ENCODE results near the gene PCCA. TPM values are rescaled to one million over a fixed set of nuclear protein-coding genes. Genes with fewer than 3 reads are reported as not detected.

The PCCA gene
- total RNA-seq, 1 donor from 2014 or later, result 44.9 TPM

DNA sequence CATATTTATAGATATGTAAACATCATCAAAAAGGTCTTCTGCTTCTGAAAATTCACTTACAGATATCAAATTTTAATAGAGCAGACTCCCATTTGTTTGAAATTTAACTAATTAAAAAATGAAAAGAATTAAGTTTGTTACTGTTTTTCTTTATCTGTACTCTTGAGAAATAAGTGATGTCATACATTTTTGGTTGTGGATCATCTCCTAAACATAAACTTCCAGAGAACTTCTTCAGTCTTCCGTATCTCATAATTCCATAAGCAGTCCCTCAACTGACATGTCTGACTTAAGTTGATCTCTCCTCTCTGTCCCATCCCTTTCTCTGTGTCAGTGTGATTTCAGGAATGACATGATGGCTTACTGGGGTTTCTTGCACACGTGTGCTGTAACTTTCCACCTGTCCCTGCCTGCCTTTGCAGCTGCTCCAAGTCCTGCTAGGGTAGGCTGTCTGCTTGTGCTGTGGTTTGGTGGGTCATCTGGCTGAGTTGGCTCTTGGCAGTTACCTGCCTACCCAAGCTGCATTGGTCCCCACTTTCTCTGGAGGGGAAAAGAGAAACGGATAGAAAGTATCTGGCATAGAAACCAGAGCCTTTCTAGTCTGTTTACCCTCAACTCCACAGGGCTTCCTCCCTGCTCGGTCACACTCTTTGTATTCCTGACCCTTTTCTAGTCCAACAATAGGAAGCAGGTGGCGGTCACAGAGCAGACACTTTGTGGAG lies 372.6 kb downstream of the PCCA start:
- no peak for DNase-seq (ENCODE audit: low spot score)

DNA sequence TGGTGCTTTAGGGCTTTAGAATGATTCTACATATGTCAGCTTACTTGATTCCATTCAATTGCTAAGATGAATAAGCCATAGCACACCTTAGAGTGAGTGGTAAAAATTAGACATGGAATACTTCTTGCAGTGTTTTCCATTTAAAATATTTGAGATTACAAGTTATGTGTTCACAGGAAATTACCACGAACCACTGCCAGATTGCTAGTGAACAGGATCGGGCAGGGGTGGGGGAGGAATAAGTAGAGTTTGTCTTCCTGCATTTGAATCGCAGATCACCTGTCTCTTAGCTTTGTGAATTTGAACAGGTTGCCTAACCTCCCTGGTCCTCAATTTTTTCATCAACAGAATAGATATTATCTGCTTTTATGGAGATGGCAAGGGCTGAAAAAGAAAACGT lies 375.1 kb downstream of the PCCA start:
- no peak for DNase-seq (ENCODE audit: low spot score)

DNA sequence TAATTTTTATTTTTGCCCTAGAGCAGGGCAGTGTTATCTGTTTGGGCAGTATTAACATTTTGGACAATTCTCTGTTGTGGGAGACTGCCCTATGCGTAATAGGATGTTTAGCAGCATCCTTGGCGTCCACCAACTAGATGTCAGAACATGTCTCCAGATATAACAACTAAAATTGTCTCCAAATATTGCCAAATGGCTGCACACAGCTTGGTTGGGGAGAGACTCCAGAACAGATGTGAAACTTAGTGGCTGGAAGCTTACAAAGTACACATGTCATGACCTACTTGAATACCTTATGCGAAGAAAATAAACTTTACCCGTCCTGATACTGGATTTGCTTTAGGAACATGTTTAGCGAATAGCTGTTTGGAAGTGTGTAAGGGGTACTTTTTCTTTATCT lies 376.7 kb downstream of the PCCA start:
- no peak for DNase-seq (ENCODE audit: low spot score)

DNA sequence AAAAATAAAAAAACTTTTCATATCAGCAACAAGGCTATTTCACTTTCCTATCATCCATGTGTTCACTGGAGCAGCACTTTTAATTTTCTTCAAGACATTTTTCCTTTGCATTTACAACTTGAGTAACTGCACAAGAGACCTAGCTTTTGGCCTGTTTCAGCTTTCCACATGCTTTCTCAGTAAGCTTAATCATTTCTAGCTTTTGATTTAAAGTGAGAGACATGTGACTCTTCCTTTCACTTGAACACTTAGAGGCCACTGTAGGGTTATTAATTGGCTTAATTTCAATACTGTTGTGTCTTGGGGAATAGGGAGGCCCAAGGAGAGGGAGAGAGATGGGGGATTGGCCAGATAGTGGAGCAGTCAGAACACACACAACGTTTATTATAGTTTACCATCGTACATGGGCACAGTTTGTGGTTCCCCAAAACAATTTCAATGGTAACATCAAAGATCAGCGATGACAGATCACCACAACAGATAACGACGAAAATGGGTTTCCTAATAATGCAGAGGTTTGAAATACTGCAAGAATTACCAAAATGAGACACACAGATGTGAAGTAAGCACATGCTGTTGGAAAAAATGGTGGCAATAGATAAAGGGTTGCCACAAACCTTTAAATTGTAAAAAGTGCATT lies 382.1 kb downstream of the PCCA start:
- DNase-seq (ENCODE audit: low spot score), result no peak

DNA sequence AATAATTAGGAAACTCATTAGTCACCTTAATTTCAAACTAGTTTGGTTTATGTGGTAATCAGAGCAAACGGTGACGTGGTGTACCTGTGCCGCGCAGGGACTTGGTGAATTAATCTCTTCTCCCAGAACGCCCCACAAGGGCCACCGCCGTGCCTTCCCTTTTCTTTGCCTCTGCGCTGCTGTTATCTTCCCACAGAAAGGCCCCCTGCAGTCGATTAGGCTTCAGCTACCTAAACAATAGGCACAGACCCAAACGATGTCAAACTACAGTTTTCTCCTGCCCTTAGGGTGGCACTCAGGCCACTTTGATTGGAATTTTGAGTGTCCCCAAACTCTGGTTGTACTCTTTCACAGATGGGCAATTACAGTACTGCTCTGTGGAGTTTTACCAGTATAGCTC lies 384.2 kb downstream of the PCCA start:
- no peak for DNase-seq (ENCODE audit: low spot score)

DNA sequence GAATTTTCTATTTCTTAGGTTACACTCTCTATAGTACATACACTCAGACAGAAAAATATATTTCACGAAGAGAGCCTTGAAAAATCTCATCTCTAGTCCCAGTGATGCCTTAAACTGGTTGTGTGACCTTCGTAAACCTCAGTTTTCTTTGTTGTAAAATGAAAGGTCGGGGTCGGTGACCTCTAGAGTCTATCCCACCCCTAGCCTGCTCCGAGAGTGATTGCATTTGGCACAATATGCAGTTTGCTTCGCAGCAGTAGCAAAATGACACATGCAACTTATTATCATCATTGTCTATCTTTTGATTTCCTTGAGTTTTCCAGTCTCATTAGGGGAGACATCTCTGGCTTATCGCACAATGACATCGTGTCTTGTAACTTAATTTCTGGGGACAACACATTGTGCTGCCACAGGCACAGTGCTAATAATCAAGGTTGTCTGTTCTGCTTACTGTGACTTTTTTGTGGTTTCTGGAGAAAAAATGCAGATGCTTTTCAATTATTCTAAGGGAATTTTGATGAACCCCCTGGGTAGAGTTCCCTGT lies 384.7 kb downstream of the PCCA start:
- no peak for DNase-seq (ENCODE audit: low spot score)

DNA sequence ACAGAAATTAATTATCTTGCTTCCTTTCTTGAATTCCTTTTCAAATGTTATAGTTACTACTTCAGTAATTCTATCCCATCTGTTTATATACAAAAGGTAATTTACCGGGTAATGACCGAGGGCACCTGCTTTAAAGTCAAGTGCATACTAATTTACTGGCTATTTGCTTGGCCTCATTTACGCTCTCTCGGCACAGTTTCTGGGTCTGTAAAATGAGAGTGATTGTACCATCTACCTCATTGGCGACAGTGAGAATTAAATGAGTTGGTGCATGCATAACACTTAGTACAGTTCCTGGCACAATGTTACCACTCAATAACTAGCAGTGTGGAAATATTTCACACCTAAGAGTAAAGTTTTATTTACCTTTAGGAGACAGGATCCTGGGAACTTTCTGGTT lies 388.1 kb downstream of the PCCA start:
- no peak for DNase-seq (ENCODE audit: low spot score)

DNA sequence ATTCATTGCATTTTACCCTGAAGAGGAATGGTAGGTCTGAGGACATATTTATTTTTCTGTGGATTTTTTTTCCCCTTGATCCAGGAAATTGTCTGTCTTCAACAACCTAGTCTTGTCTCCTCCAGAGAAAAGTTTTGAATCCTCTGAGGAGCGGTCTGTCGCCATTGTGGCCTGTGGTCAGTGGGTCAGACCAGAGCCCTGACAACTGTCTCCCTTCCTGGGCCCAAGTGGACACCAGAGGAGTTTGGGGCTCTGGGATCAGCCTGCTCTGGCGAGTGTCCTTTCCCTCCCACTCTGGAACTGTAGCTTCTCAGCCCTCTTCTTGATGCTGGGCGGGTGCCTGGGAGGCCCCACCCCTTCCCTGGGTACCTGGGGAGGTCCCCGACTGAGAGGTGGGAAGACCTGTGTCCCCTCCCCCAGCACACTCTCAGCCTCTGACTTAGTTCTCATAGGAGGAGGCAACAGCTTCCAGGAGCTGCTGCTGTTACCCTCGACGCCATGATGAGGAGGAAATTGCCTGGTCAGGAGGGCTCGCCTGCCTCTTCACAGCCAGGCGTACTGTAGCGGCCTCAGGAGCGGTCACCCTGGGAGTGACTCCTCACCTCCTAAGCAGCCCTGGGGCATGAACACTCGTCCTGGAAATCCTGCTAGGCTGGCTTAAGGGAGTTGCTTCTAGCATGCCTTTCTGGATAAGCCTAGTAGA lies 389.4 kb downstream of the PCCA start:
- no peak for DNase-seq (ENCODE audit: low spot score)

DNA sequence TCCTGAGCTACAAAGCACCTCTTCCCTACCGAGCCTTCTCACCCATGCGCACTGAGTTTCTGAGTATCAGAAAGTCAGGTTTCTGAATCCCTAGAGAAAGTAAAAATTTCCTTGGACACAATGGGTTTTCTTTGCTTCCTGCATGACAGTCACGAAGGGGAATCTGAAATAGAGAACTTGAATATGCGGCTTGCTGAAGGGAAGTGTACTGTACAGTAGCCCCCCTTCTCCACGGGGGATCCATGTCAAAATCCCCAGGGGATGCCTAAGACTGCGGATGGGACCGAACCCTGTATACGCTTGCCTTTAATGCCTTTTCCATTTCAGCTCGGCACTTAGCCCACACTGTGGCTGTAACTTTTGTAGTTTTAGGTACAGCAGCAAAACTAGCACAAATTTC lies 391.8 kb downstream of the PCCA start:
- no peak for DNase-seq (ENCODE audit: low spot score)

DNA sequence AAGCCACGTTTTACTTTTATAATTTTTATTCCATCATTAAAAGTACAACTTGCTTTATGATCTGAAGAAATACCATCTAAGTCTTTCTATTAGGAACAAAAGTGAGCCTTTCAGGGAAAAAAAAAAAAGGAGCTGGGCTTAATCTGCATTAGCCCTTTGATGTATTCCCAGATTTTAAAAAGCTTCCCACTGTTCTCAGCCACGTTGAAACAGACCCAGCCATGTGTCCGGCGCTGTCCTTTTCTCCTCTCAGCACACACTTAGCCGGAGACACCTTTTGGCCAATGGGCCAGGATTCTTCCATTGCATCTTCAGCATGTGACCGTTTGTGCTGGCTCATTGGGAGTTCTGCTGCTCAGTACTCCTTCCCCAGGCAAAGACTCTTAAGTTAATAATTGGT lies 394.2 kb downstream of the PCCA start:
- no peak for DNase-seq (ENCODE audit: low spot score)

DNA sequence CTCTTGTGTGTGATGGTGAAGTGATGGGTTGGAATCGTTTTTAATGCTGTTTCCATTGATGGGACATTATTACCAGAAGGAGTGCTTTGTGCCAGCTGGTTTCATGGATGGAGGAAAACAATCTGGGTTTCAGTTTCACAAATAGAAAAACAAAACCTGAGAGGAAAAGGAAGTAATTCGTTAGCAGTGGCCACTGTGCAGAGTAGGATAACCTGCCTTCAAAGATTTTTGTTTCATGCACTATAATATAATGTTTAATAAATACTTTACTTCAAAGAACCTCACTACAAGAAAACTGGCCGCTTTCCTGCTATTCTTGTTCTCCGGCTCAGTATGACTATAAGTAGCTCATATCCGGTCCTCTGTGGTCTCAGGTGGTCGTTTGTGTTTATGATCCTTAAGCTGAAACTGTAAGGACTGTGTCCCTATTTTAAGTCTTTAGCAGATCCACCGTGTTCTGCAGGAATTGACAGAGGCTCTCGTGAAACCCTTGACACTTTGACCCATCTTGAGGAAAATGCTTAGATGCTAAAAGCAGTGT lies 395.0 kb downstream of the PCCA start:
- no peak for DNase-seq (ENCODE audit: low spot score)

DNA sequence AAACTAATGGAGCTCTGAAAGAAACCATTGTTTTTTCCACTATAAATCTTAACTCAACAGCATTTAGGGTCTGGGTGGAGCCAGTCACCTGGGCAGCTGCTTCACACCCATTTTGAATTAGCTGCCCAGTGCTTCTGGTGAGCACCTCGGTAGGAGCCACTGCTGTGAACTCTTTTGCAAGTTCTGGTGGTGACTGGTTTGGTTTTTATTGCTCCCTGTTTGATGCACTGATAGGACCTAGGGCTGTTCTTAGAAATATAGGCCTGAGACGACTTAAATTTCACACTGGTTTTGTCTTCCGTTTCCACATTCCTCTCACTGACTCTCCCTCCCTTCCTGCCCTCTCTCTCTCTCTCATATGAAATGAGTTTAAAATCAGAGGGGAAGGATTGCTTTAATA lies 395.8 kb downstream of the PCCA start:
- no peak for DNase-seq (ENCODE audit: low spot score)

DNA sequence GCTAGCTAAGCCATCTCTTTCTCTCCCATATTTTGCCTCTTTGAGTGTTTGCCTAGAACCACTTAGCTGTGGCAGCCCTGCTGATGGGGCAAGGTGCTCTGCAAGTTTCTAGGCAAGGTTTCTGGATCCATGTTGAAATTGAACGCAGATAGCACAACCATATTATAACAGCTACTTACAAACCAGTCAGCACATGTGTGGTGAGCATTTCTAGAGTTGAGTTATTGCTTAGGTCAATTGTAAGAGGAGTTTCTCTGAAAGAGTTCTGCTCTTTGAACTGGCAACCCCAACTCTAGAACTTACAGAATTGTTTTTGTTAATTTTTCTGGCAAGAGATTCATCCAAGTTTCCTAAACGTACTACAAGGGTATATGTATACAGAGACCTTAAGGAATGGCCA lies 396.4 kb downstream of the PCCA start:
- DNase-seq (ENCODE audit: low spot score), result no peak

DNA sequence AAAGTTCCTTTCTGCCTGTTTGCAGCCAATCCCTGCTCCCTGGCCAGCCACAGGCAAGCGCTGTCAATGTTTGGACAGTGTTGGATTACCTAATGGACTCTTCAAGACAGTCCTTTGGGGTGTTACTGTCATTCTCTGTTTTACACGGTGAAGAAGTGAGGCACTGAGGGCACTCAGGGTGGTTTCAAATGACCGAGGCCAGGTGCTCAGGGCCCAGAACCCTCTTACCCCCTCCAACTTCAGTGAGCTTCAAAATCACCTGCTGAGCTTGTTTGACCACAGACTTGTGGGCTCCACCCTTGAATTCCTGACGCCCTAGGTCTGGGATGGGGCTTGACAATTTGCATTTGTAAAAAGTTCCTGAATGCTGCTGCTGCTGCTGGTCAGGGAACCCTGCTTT lies 401.8 kb downstream of the PCCA start:
- no peak for DNase-seq (ENCODE audit: low spot score)

DNA sequence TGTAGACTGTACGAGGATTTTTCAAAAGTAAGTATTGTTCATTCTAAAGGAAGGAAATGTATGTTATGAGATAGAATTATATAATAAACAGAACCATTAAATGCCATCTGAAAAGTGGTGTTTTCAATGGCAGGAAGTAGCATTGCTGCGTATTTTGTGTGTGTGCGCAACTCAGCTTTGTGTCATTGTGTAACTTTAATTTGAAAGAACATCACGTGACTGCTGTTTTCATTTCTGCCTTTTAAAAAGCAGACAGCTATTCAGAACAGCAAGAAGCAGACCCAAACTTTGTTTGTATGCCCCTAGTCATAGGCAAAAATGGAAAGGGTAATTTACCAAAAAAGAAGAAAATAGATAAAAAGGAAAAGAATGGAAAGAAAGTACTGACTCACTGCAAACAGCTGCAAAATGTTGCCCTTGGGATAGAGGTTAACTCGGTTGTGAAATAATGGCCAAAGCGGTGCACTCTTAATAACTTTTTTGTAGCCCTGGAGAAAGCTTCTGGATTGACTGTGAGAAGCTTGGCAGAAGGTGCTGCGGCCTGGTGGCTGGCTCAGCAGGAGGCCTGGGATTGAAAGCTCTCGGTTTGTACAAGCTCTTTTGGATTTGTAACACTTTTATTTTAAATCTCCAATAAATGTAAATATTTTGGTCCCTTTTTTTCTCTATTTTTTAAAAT lies 402.4 kb downstream of the PCCA start:
- DNase-seq (ENCODE audit: low spot score), result peak; percentile 12

DNA sequence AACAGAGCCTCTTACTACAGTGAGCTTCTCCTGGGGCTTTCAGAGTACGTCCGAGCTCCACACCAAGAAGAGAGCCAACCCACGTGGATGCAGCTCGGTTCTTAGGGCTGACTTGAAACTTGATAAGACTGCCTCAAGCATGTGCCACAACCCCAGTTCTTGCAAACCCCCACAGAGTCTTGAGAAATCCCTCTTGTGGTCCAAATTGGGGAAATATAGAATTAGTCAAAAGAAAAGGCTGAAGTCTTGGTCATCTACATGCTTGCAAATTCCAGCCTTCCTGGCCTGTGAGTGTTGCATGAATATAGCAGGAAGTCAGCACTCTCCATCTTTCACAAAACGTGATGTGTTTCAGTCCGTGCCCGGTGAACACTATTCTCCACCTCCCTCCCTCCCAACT lies 404.5 kb downstream of the PCCA start:
- DNase-seq (ENCODE audit: low spot score), result no peak

DNA sequence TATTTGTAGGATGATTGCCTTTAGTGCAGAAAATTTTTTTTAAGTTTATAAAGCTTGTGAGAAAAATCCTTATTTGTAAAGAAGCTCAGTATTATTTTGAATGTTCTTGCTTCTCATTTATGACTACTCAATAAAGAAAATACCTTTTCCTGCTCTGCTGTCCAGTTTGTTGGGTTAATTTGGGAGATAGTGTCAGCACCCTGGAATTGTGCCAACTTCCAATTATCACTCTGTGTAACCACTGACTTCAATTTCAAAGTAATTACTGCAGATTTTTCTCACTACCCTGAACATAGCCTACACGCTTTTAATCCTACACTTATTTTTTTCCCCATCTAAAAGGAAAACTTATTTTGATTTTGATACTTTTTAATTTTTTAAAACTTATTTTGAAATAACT lies 406.6 kb downstream of the PCCA start:
- DNase-seq (ENCODE audit: low spot score), result no peak

DNA sequence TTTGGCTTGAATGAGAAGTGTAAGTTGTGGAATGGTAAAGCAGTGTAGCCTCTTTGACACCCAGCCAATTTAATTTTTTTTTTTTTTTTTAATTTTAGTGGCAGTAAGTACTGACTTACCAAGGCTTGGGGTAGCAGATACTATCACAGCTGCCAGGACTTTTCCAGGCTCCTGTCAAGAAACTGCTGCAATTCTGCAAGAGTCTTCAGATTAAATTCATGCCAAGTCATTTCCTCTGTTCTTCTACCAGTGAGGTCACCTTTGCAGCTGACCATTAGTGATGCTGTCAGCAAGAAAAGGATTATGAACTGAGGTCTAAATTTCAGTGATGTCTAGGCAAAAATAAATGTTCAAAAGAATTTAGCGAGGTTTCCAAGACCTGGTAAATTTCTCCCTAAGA lies 408.5 kb downstream of the PCCA start:
- no peak for DNase-seq (ENCODE audit: low spot score)

DNA sequence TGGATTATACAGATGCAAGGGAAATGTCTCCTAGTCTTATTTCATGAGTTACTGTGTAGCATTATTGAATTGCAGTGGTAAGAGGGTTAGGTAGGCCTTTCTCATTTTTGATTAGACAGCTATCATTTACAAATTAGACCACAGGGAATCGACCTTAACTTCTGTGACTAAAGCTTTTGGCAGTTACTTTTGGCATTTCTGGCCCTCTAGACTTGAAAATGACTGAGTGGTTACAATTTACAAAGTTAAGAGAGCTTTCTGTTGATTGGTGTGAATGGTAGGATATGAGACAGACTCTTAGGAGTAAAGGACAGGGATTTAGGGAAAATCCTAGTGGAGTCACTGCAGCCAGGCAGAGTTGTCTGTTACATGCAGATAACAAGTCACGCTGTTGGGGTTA lies 413.6 kb downstream of the PCCA start:
- DNase-seq (ENCODE audit: low spot score), result no peak

DNA sequence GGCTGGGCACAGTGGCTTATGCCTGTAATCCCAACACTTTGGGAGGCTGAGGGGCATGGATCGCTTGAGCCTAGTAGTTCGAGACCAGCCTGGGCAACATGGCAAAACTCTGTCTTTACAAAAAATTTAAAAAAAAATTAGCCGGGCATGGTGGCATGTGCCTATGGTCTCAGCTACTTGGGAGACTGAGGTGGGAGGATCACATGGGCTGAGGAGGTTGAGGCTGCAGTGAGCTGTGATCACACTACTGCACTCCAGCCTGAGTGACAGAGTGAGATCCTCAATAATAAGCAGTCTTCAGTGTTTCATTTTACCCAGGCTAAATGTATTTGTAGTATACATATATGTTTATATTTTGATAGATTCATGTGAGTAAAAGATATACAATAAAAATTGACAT lies 414.7 kb downstream of the PCCA start:
- no peak for DNase-seq (ENCODE audit: low spot score)

DNA sequence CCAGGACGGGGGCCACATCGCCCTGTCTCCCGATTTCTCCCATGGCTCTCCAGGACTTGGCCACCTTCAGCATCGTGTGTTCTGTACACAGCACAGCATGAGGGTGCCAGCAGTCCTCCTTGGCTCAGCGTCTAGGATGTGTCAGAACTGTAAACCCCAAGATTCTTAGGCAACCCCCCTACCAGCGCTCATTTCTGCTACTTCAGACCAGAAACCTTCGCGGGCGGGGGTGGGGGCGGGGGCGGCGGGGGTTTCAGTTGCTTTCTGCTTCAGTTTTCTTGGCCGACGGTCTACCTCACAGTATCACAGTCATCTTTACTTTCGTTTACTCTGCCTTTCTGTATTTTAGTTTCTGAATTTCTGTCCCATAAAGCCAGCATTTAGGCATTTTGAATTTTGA lies 417.3 kb downstream of the PCCA start:
- no peak for DNase-seq (ENCODE audit: low spot score)
